ENCODE data around the gene RSAD2. TPM values are rescaled to one million over a fixed set of nuclear protein-coding genes. Genes with fewer than 3 reads are reported as not detected.

Gene RSAD2
- total and polyA plus RNA-seq, 9 of the 15 experiments (the other 6 are each of a cell fraction or from before 2014, with no cell fraction given), result 0.15 to 1.4 (median 0.28) TPM

- no peak overlapping the region for H3K27ac ChIP-seq (ENCODE audit: extremely low read depth, low read depth, low read length)
- H3K4me3 ChIP-seq, result no peak overlapping the region
- H3K4me1 ChIP-seq (replicated peaks in 1 of 2; ENCODE audit: control insufficient read depth in 2 of 2, insufficient read depth in 2 of 2, low read length in 2 of 2), result no peaks in the 10 kb centered on the region
- no peaks in the 10 kb centered on the region for H3K9me1 ChIP-seq (ENCODE audit: control insufficient read depth, insufficient read depth, low read length)
- peaks cover 4% of the 10 kb centered on the region; the same call in 1 of the 2 replicates for H3K9me3 ChIP-seq (replicated peaks; ENCODE audit: control insufficient read depth, insufficient read depth, low read depth, low read length)
- FAIRE-seq, result no peak
- 100% methylated on average over 1 of the region's 1 CpG for WGBS (ENCODE audit: insufficient coverage, low coverage, missing lambda C conversion rate)
- TF ChIP-seq NR1H2 (CRISPR knock-in tag; IDR thresholded peaks at IDR 0.05) (no peak), TEAD2 (tag; IDR thresholded peaks at IDR 0.05) (no peak), NFRKB (IDR thresholded peaks at IDR 0.05; ENCODE audit: low read depth) (no peak), VEZF1 (CRISPR knock-in tag; IDR thresholded peaks at IDR 0.05) (no peak), FOXK1 (CRISPR knock-in tag; IDR thresholded peaks at IDR 0.05; ENCODE audit: borderline replicate concordance) (no peak), NFYB (IDR thresholded peaks at IDR 0.05; ENCODE audit: extremely low read depth, insufficient read length) (no peak), CC2D1A (IDR thresholded peaks at IDR 0.05) (no peak), ZNF695 (CRISPR knock-in tag; IDR thresholded peaks at IDR 0.05) (no peak), BHLHE40 (IDR thresholded peaks at IDR 0.05; ENCODE audit: low read length) (no peak)
- TF ChIP-seq, protein P1, sequence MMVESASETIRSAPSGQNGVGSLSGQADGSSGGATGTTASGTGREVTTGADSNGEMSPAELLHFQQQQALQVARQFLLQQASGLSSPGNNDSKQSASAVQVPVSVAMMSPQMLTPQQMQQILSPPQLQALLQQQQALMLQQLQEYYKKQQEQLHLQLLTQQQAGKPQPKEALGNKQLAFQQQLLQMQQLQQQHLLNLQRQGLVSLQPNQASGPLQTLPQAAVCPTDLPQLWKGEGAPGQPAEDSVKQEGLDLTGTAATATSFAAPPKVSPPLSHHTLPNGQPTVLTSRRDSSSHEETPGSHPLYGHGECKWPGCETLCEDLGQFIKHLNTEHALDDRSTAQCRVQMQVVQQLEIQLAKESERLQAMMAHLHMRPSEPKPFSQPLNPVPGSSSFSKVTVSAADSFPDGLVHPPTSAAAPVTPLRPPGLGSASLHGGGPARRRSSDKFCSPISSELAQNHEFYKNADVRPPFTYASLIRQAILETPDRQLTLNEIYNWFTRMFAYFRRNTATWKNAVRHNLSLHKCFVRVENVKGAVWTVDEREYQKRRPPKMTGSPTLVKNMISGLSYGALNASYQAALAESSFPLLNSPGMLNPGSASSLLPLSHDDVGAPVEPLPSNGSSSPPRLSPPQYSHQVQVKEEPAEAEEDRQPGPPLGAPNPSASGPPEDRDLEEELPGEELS (CRISPR knock-in tag; IDR thresholded peaks at IDR 0.05; ENCODE audit: borderline replicate concordance), result no peak
- TF ChIP-seq, protein P2, sequence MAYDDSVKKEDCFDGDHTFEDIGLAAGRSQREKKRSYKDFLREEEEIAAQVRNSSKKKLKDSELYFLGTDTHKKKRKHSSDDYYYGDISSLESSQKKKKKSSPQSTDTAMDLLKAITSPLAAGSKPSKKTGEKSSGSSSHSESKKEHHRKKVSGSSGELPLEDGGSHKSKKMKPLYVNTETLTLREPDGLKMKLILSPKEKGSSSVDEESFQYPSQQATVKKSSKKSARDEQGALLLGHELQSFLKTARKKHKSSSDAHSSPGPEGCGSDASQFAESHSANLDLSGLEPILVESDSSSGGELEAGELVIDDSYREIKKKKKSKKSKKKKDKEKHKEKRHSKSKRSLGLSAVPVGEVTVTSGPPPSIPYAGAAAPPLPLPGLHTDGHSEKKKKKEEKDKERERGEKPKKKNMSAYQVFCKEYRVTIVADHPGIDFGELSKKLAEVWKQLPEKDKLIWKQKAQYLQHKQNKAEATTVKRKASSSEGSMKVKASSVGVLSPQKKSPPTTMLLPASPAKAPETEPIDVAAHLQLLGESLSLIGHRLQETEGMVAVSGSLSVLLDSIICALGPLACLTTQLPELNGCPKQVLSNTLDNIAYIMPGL (CRISPR knock-in tag; IDR thresholded peaks at IDR 0.05), result no peak
- TF ChIP-seq, protein P3, sequence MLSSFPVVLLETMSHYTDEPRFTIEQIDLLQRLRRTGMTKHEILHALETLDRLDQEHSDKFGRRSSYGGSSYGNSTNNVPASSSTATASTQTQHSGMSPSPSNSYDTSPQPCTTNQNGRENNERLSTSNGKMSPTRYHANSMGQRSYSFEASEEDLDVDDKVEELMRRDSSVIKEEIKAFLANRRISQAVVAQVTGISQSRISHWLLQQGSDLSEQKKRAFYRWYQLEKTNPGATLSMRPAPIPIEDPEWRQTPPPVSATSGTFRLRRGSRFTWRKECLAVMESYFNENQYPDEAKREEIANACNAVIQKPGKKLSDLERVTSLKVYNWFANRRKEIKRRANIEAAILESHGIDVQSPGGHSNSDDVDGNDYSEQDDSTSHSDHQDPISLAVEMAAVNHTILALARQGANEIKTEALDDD (IDR thresholded peaks at IDR 0.05), result no peak
- H3K9ac ChIP-seq (ENCODE audit: insufficient read depth in 1 of 2, low read depth in 2 of 2, low read length in 2 of 2), result no peak overlapping the region
- H3K4me2 ChIP-seq (ENCODE audit: insufficient read depth, low read length), result no peak overlapping the region
- H3K36me3 ChIP-seq (ENCODE audit: control insufficient read depth, insufficient read depth, low read length), result peaks cover 7% of the 10 kb centered on the region; the same call in 1 of the 3 replicates
- ATAC-seq, result no peak
- H4K20me1 ChIP-seq (replicated peaks; ENCODE audit: control insufficient read depth, insufficient read depth, low read length), result no peaks in the 10 kb centered on the region
- H2AFZ ChIP-seq (ENCODE audit: low read depth, low read length), result no peak overlapping the region
- no peak for DNase-seq (ENCODE audit: extremely low read depth in 1 of 4, low spot score in 3 of 4)
- BruUV-seq (replicated peaks), result no TSS peak
- POLR2A ChIA-PET, result interaction anchor here (0.9 kb wide), 1 partner anchor 9 kb away, joined by 3 read pairs; no protein-coding TSS in a partner anchor
- CTCF ChIA-PET (ENCODE audit: low intra/inter-chr PET ratio), result no interaction called here
- no peaks in the 10 kb centered on the region for H3K27me3 ChIP-seq (ENCODE audit: control insufficient read depth in 2 of 2, insufficient read depth in 2 of 2, low read length in 2 of 2)
- intact Hi-C loops (cut with micrococcal nuclease) (no loop called here), in situ Hi-C loops (cut with MboI) (no loop called here)
- no peaks in the 10 kb centered on the region for H3K79me2 ChIP-seq (ENCODE audit: control insufficient read depth, insufficient read depth, low read length)
Observed at GRCh38 chr2:6856548-6856920, 21.0 kb upstream of the RSAD2 start.
